BE2C (cell line): ENCODE results near the gene DLG2.
"Not testable (repeated sequence)": the region's sequence is repeated elsewhere in the genome, so short reads cannot be mapped to it uniquely, and the experiment has no call there.

Experiments used
- DNase-seq: peaks from one replicate; pipeline ENCODE4 v3.0.0-alpha.2; 2020
- H3K27me3 ChIP-seq: fragments of 250-450 bp; sonication (Bioruptor Pico); 2 replicates; pipeline ENCODE4 v1.5.1; 2020; ENCODE audit warnings: mild to moderate bottlenecking
- H3K36me3 ChIP-seq: fragments of 250-450 bp; sonication (Bioruptor Pico); 2 replicates; pipeline ENCODE4 v1.5.1; 2020; ENCODE audit warnings: mild to moderate bottlenecking
- H3K4me1 ChIP-seq: fragments of 250-450 bp; sonication (Bioruptor Pico); 2 replicates; pipeline ENCODE4 v1.5.1; 2020
- H3K4me3 ChIP-seq: 2 replicates; pipeline ENCODE4 v1.5.1; 2011; ENCODE audit warnings: low read depth, low read length
- H3K9me3 ChIP-seq: fragments of 250-450 bp; sonication (Bioruptor Pico); 2 replicates; pipeline ENCODE4 v1.5.1; 2020
- CTCF ChIP-seq: IDR thresholded peaks from 2 replicates; pipeline ENCODE4 v1.5.1; 2012; ENCODE audit warnings: mild to moderate bottlenecking, low read depth, low read length

Gene DLG2

DNA sequence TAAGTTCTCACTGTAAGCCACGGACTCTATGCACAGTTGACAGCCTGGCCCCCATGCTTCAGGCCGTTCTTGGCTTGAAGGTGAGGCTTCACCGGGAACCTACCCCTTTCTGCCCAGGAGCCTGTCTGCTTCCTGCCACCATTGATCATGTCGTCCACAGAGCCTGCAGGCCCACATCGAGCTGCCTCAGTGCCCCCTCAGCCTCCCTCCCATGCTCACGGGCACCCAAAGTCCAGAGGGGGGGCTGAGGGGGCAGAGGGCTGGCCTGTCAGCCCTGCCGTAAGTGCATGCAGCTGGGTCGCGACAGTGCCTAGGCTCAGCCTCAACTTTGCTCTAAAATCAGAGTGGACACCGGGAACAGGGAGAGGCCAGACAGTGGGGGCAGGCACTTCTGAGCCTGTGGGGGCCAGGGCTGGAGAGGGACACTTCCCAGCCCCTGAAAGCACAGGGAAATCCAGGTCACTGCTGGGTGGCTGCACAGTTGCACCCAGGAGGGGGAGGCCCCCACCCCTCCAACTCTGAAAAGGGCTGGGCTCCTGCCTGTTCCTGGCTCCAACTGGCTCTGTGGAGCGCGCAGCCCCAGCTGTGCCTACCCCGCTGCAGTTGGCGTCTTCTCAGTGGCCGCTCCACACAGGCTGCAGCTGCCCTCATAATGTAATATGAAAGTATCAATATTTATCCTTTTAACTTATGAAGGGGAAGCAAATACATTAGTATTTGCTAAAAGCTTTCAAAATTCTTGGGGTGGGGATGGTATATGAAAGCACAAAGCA, 598.6 kb downstream of the DLG2 start:
- H3K36me3 ChIP-seq = no peaks in the 10 kb centered on the region
- no peaks in the 10 kb centered on the region for H3K27me3 ChIP-seq
- H3K4me1 ChIP-seq = no peaks in the 10 kb centered on the region
- no peak overlapping the region for H3K4me3 ChIP-seq
- DNase-seq = no peak
- no peak for TF ChIP-seq CTCF
- H3K9me3 ChIP-seq = no peaks in the 10 kb centered on the region

DNA sequence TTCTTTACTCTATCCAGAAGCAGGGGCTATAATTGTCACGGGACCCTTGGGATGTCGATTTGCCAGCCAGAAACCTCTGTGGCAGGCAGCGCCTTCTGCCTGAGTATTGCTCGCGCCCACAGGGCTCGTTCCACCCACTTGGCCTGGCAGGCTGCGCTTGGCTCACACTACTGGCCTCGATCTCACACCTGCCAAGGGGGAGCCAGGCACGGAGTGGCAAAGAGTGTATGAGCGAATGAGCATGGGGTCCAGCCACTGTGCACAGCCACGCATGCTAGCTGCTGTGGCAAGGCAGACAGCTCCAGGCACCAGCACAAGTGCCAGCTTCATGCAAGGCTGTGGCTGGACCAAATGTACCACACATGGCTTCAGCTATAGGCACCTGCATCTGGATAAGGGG, 599.8 kb downstream of the DLG2 start:
- DNase-seq = peak; percentile 5
- Histone ChIP-seq H3K9me3 (no peaks in the 10 kb centered on the region), H3K36me3 (no peaks in the 10 kb centered on the region), H3K4me3 (no peak overlapping the region), H3K27me3 (no peaks in the 10 kb centered on the region), H3K4me1 (no peaks in the 10 kb centered on the region)
- no peak for TF ChIP-seq CTCF

- no peak for DNase-seq
- no peaks in the 10 kb centered on the region for H3K9me3 ChIP-seq
- H3K4me1 ChIP-seq = no peaks in the 10 kb centered on the region
- no peak overlapping the region for H3K4me3 ChIP-seq
- no peaks in the 10 kb centered on the region for H3K27me3 ChIP-seq
- TF ChIP-seq CTCF = no peak
- no peaks in the 10 kb centered on the region for H3K36me3 ChIP-seq
Measured at GRCh38 chr11:85021058-85021457, 606.1 kb downstream of the DLG2 start.

DNA sequence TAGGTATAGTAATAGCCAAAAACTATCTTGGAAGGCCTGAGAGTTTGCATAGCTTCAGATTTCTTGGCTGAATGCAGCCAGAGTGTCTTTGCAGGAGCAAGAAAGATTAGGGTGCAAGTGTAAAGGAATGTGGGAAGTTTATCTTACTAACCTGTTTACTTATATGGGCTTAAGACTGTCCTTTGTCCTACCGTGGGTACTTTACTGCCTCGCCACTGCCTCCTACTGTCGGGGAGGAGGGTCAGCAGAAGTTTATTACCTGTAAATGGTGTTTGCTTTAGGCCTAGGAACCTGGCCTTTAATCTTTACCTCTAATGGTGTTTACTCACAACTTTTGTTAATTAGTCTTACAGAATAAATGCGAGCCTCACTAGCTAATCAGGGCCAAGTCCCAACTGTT, 633.8 kb downstream of the DLG2 start:
- H3K36me3 ChIP-seq = no peaks in the 10 kb centered on the region
- no peaks in the 10 kb centered on the region for H3K4me1 ChIP-seq
- H3K9me3 ChIP-seq = no peaks in the 10 kb centered on the region
- peak; percentile 12; the same call in 1 of the 2 replicates for TF ChIP-seq CTCF
- H3K4me3 ChIP-seq = no peak overlapping the region
- no peak for DNase-seq
- H3K27me3 ChIP-seq = no peaks in the 10 kb centered on the region

DNA sequence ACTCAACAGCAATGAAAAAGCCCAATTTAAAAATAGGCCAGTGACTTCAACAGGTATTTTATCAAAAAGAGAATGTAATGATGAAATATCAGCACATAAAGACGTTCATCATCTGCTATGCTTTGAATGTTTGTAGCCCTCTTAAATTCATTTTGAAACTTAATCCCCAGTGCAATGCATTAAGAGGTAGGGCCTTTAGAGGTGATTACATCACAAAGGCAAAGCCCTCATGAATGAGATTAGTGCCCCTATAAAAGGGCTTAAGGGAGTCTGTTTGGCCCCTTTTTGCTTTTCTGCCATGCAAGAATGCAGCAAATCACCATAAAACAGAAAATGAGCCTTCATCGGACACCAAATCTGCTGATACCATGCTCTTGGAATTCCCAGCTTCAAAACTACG, 637.0 kb downstream of the DLG2 start:
- H3K4me1 ChIP-seq = no peaks in the 10 kb centered on the region
- no peaks in the 10 kb centered on the region for H3K9me3 ChIP-seq
- H3K27me3 ChIP-seq = no peaks in the 10 kb centered on the region
- no peak for TF ChIP-seq CTCF
- no peaks in the 10 kb centered on the region for H3K36me3 ChIP-seq
- no peak for DNase-seq
- no peak overlapping the region for H3K4me3 ChIP-seq

- H3K36me3 ChIP-seq, H3K4me3 ChIP-seq, H3K27me3 ChIP-seq, H3K4me1 ChIP-seq, DNase-seq, H3K9me3 ChIP-seq: not testable (repeated sequence)
Measured at GRCh38 chr11:84987686-84988187, 639.4 kb downstream of the DLG2 start.
